GM18909 (cell line): ENCODE results near the gene SPDYE1.

Source experiments
- ATAC-seq: cut with Tn5 transposase; IDR thresholded peaks from one replicate; pipeline ENCODE4 v1.9.1; 2021; ENCODE audit warnings: mild to moderate bottlenecking; ENCODE audit not compliant: unreplicated experiment, poor library complexity

SPDYE1 gene

DNA sequence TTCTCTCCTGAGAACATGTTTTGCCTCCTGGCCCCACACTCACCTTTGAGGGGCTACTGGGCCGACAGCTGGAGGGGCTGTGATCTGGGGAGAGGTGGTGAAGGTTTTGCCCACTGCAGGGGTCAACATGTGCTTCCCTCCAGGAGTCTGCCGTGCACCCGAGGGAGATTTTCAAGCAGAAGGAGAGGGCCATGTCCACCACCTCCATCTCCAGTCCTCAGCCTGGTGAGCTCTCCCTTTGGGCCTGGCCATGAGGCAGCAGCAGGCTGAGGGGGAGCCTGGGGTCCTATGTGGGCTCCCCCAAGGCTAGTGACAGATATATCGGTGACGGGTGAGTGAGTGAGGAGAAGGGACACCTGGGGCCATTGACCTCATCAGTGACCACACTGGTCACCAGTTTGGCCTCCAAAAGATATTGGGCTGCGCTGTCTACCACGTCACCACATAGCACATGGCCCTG is 61.1 kb downstream of the SPDYE1 start:
- no peak for ATAC-seq

DNA sequence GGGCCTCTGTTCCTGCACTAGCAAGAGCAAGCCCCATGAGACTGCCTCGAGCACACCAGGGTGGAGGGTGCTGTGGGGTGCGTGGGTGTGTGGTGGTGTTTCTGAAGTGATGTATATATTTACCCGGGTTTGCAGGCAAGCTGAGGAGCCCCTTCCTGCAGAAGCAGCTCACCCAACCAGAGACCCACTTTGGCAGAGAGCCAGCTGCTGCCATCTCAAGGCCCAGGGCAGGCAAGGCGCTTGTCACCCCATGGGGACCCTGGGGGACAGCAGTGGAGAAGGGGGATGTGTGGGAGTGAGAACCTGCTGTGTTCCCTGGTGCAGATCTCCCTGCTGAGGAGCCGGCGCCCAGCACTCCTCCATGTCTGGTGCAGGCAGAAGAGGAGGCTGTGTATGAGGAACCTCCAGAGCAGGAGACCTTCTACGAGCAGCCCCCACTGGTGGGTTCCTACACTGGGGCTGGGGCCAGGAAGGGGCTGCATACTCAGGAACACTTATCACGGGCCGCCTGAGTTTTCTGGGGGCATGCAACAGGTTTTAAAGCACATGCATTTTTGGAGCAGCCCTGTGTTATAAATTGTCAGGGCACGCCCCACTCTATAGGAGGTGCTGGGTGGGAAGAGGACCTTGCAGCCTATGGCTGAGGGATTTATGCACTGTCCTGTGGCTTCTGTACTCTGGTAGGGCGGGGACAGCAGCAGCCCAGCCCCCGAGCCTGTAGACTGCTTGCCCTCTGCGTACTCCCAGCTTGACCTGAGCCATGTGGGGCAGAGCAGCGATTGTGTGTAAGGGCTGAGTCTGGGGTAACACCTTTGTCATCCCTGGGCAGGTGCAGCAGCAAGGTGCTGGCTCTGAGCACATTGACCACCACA is 61.8 kb downstream of the SPDYE1 start:
- peak; percentile 62 for ATAC-seq
